Parathyroid adenoma (tissue), 2 donors: ENCODE measurements around the gene GJB1.

Source experiments
- H2AFZ ChIP-seq: fragments of 300-600 bp; sonication (generic); one replicate; pipeline ENCODE4 v1.7.0; 2017; ENCODE audit warnings: antibody characterized with exemption, mild to moderate bottlenecking
- H3K27ac ChIP-seq: fragments of 300-600 bp; sonication (generic); one replicate; pipeline ENCODE4 v1.7.0; 2017
- H3K27me3 ChIP-seq: fragments of 300-600 bp; sonication (generic); one replicate; pipeline ENCODE4 v1.7.0; 2017; ENCODE audit warnings: low read length; ENCODE audit not compliant: control insufficient read depth, insufficient read depth
- H3K36me3 ChIP-seq: fragments of 300-600 bp; sonication (generic); one replicate; pipeline ENCODE4 v1.7.0; 2017; ENCODE audit warnings: low read length; ENCODE audit not compliant: control insufficient read depth, insufficient read depth
- H3K4me1 ChIP-seq: fragments of 300-600 bp; sonication (generic); one replicate; pipeline ENCODE4 v1.7.0; 2017; ENCODE audit warnings: control low read depth
- H3K4me2 ChIP-seq: fragments of 300-600 bp; sonication (generic); one replicate; pipeline ENCODE4 v1.7.0; 2017; ENCODE audit warnings: low read length
- H3K4me3 ChIP-seq: fragments of 300-600 bp; sonication (generic); one replicate; pipeline ENCODE4 v1.7.0; 2017; ENCODE audit warnings: low read depth, low read length
- H3K79me2 ChIP-seq: fragments of 300-600 bp; sonication (generic); one replicate; pipeline ENCODE4 v1.7.0; 2017; ENCODE audit warnings: control low read depth
- H3K9ac ChIP-seq: fragments of 300-600 bp; sonication (generic); one replicate; pipeline ENCODE4 v1.7.0; 2017; ENCODE audit warnings: mild to moderate bottlenecking
- H3K9me3 ChIP-seq: fragments of 300-600 bp; sonication (generic); one replicate; pipeline ENCODE4 v1.7.0; 2017; ENCODE audit warnings: low read length; ENCODE audit not compliant: control insufficient read depth
- CTCF ChIP-seq: fragments of 300-600 bp; sonication (generic); IDR thresholded peaks from one replicate; pipeline ENCODE4 v1.7.0; 2017; ENCODE audit warnings: antibody characterized with exemption, mild to moderate bottlenecking
- donor health status: primary hyperparathyroidism.

Gene GJB1

DNA sequence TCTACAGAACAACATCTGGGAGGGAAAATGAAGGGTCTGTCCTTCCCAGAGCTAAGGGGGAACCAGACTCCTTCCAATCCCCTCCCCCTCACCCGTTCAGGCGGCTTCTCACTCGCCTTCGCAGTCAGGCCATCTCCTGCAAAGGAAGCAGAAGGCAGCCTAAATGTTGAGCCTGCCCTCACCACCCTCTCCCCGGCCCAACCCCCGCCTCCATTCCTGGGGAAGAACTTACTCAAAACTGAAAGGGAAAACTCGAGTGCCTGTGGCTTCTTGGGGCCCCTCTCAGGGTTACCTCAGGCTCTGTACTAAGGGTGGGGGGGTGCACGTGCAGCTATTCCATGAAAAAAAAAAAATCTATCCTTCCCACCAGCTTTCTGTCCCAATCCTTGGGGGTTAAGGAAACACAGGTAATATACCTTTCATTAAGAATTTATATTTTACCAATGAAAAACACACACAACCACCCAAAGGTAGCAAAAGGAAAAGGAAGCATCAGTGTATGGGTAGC is 28.5 kb downstream of the GJB1 start:
- no peak for TF ChIP-seq CTCF
- no peak overlapping the region for H3K9ac ChIP-seq
- H3K27me3 ChIP-seq, result no peaks in the 10 kb centered on the region
- H3K4me1 ChIP-seq, result peaks cover 4% of the 10 kb centered on the region
- no peaks in the 10 kb centered on the region for H3K79me2 ChIP-seq
- no peak overlapping the region for H3K4me2 ChIP-seq
- H2AFZ ChIP-seq, result no peak overlapping the region
- no peak overlapping the region for H3K27ac ChIP-seq
- H3K4me3 ChIP-seq, result no peak overlapping the region
- no peaks in the 10 kb centered on the region for H3K9me3 ChIP-seq
- no peaks in the 10 kb centered on the region for H3K36me3 ChIP-seq

GRCh38 chrX:71252221-71252620 is 29.2 kb downstream of the GJB1 start:
- Histone ChIP-seq H2AFZ (no peak overlapping the region), H3K9ac (no peak overlapping the region), H3K36me3 (no peaks in the 10 kb centered on the region), H3K27ac (no peak overlapping the region), H3K9me3 (no peaks in the 10 kb centered on the region), H3K27me3 (no peaks in the 10 kb centered on the region), H3K4me1 (peaks cover 4% of the 10 kb centered on the region), H3K4me2 (no peak overlapping the region), H3K4me3 (no peak overlapping the region), H3K79me2 (no peaks in the 10 kb centered on the region)
- no peak for TF ChIP-seq CTCF

DNA sequence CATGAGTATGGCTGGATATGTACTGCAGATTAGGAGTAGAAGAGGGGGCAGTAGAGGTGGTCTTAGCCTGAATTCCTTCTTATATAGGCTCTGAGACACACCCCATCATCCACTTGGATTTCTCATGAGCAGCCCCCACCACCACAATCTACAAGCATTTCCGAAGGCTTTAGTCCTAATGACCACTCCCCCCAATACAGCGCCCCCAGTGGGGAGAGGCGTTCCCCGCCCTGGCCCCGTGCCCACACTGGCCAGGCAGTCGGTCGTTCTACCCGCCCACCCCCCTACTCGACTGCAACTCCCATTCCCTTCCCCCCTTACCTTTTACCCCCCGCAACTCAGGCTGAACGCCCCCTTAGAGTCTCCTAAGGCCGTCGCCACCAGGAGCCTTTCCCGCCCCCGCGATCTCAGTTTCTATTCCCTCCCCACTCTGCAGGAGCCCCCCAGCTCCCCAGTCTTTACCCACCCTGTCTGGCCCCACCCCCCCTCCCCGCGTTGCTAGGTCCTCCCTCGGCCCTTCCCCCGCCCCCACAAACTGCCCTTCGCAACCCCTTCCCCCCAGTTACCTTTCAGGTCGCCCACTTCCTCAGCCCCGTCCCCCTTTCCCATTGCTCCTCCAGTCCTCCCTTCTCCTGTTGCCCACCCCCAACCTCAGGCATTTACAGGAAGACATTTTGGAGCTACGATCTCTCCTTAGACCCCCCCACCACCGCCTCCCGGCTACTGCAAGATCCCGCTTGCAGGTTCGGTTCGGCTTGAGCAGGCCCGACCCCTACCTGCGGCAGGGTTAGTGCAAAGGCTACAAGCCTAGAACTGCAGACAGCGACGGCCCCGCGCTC is 30.4 kb downstream of the GJB1 start:
- no peaks in the 10 kb centered on the region for H3K36me3 ChIP-seq
- H3K79me2 ChIP-seq, result no peaks in the 10 kb centered on the region
- no peak overlapping the region for H3K9ac ChIP-seq
- no peaks in the 10 kb centered on the region for H3K9me3 ChIP-seq
- peak overlapping the region; percentile 86 for H2AFZ ChIP-seq
- H3K27me3 ChIP-seq, result no peaks in the 10 kb centered on the region
- peak overlapping the region; percentile 75 for H3K4me3 ChIP-seq
- TF ChIP-seq CTCF, result peak; percentile 34
- peaks cover 4% of the 10 kb centered on the region for H3K4me1 ChIP-seq
- H3K4me2 ChIP-seq, result peak overlapping the region; percentile 73
- peak overlapping the region; percentile 85 for H3K27ac ChIP-seq

DNA sequence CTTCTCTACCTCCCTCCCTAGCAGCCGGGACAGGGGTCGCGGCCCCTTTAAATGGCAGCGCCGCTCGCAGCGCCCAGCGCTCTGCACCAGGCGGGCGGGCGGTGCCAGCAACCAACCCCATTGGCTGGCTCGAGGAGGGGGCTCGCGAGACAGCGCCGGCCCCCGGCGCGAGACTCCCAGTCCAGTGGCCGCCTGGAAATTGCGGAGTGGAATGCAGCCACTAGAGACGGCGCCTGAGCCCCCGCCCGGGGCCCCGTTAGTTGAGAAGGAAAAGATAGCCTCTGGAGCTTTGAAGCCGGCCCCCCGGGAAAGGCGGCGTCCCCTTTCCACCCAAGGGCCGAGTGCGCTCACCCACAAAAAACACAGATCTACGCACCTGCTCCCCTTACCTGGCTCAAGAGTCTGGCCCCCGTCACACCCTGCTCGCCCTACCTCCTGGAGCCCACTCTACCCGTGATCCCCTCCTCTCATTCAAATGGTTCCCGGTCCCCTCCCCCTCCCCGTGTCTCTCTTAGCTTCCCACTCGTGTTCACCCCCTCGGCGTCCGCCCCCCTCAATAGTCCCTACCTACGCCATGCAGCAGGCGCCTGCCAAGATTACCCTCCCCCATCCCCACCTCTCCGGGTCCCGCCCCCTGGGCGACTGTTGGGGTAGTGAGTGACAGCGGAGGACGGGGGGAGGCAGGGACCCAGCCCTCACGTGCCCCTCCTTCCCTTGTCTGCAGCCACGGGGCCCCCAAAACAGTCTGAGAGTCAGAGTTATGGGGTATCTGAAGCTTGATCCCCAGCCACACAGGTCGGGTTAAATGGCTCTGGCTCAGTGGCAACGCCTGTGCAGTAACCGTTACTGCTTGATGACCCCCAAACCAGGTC is 31.3 kb downstream of the GJB1 start, which contains the start of gene ZMYM3:
ZMYM3 (minus strand) TSS at position 49 of the 872 bp plus-strand sequence. CDS start 885 bp downstream, outside the sequence.
- no peaks in the 10 kb centered on the region for H3K79me2 ChIP-seq
- peaks cover 4% of the 10 kb centered on the region for H3K4me1 ChIP-seq
- peak within 1 kb of the TSS; percentile 86 for H2AFZ ChIP-seq
- no peaks in the 10 kb centered on the region for H3K9me3 ChIP-seq
- no peaks in the 10 kb centered on the region for H3K27me3 ChIP-seq
- peak within 1 kb of the TSS; percentile 87 for H3K4me2 ChIP-seq
- H3K27ac ChIP-seq, result peak within 1 kb of the TSS; percentile 85
- peak within 1 kb of the TSS; percentile 75 for H3K4me3 ChIP-seq
- H3K9ac ChIP-seq, result peak within 1 kb of the TSS; percentile 46
- H3K36me3 ChIP-seq, result no peaks in the 10 kb centered on the region
- no peak for TF ChIP-seq CTCF
